ENCODE results near the gene CCDC138. TPM values are rescaled to one million over a fixed set of nuclear protein-coding genes. Genes with fewer than 3 reads are reported as not detected.

CCDC138 gene
- 4.0 and 6.3 TPM in 2 replicates for total RNA-seq

GRCh38 chr2:108786354-108787215, at the start of gene CCDC138:
CCDC138 (plus strand) TSS chr2:108786771; CDS start chr2:108786823, 52 bp downstream.

Other genes starting within 250 kb of the CCDC138 start
- 36.2 and 43.7 TPM in 2 replicates for gene RANBP2, start 67.3 kb upstream of the CCDC138 start, total RNA-seq
- gene EDAR, start 202.4 kb downstream of the CCDC138 start, total RNA-seq, result 0.42 TPM in 2 replicates